ENCODE data around the gene CD7. TPM values are rescaled to one million over a fixed set of nuclear protein-coding genes. Genes with fewer than 3 reads are reported as not detected.

CD7 gene
- total RNA-seq, 1 experiment from 2014 or later, result 0.74 TPM

- TF ChIP-seq GRHL2 (CRISPR knock-in tag; IDR thresholded peaks at IDR 0.05; ENCODE audit: insufficient replicate concordance, severe bottlenecking) (no peak), MYBL2 (CRISPR knock-in tag; IDR thresholded peaks at IDR 0.05) (no peak), ZBTB21 (CRISPR knock-in tag; IDR thresholded peaks at IDR 0.05; ENCODE audit: borderline replicate concordance) (no peak)
These were observed 34.5 kb upstream of the CD7 start (continued) for GRCh38 chr17:82351713-82352488.

- Mint-ChIP-seq H3K27me3 (ENCODE audit: low read depth) (no peaks in the 10 kb centered on the region; the same call in 1 of the 2 replicates), H3K4me3 (no peak overlapping the region), H3K27ac (no peak overlapping the region), H3K9me3 (no peaks in the 10 kb centered on the region), H3K4me1 (no peaks in the 10 kb centered on the region), H3K36me3 (no peaks in the 10 kb centered on the region)
- no peak for ATAC-seq
- ChIA-PET CTCF (interaction anchor here (1.0 to 1.8 kb wide), 9 partner anchors 14 to 177 kb away, joined by 3 to 5 read pairs (median 4); no protein-coding TSS in a partner anchor), POLR2A (no interaction called here)
- peak; percentile 11 for DNase-seq (ENCODE audit: low spot score)
- no peak for TF ChIP-seq TEAD1 (CRISPR knock-in tag; IDR thresholded peaks at IDR 0.05)
- TF ChIP-seq JAZF1 (CRISPR knock-in tag; IDR thresholded peaks at IDR 0.05), result no peak
- TF ChIP-seq NFE2L1 (CRISPR knock-in tag; IDR thresholded peaks at IDR 0.05), result no peak
- TF ChIP-seq E2F4 (CRISPR knock-in tag; IDR thresholded peaks at IDR 0.05; ENCODE audit: borderline replicate concordance, low read depth), result no peak
- TF ChIP-seq ZNF232 (CRISPR knock-in tag; IDR thresholded peaks at IDR 0.05), result no peak
- no peak for TF ChIP-seq ZNF317 (CRISPR knock-in tag; IDR thresholded peaks at IDR 0.05; ENCODE audit: borderline replicate concordance, low read depth)
These were observed 33.9 kb upstream of the CD7 start for GRCh38 chr17:82351254-82351712.

- no peak for ATAC-seq
- ChIA-PET POLR2A (no interaction called here), CTCF (interaction anchor here (1.0 to 1.8 kb wide), 8 partner anchors 20 to 74 kb away, joined by 3 to 5 read pairs (median 4); partner anchors contain the start of gene UTS2R)
- Mint-ChIP-seq H3K27me3 (ENCODE audit: low read depth) (no peaks in the 10 kb centered on the region; the same call in 1 of the 2 replicates), H3K36me3 (no peaks in the 10 kb centered on the region), H3K27ac (no peak overlapping the region), H3K4me1 (no peaks in the 10 kb centered on the region), H3K9me3 (no peaks in the 10 kb centered on the region), H3K4me3 (no peak overlapping the region)
- peak; percentile 56 for DNase-seq (ENCODE audit: low spot score)
- TF ChIP-seq CTCF (IDR thresholded peaks at IDR 0.05) (no peak; the same call in 1 of the 2 replicates), ATF3 (CRISPR knock-in tag; conservative IDR thresholded peaks at IDR 0.05) (no peak), OVOL2 (CRISPR knock-in tag; IDR thresholded peaks at IDR 0.05; ENCODE audit: borderline replicate concordance) (no peak), TEAD1 (CRISPR knock-in tag; IDR thresholded peaks at IDR 0.05) (no peak), NFATC4 (CRISPR knock-in tag; IDR thresholded peaks at IDR 0.05) (no peak), CREB1 (CRISPR knock-in tag; IDR thresholded peaks at IDR 0.05) (no peak), ZBTB21 (CRISPR knock-in tag; IDR thresholded peaks at IDR 0.05; ENCODE audit: borderline replicate concordance) (no peak), GTF2I (CRISPR knock-in tag; conservative IDR thresholded peaks at IDR 0.05) (no peak), FOXJ3 (CRISPR knock-in tag; IDR thresholded peaks at IDR 0.05; ENCODE audit: borderline replicate concordance) (no peak), ZNF416 (CRISPR knock-in tag; IDR thresholded peaks at IDR 0.05) (no peak), TP53 (CRISPR knock-in tag; IDR thresholded peaks at IDR 0.05) (no peak), MAX (CRISPR knock-in tag; IDR thresholded peaks at IDR 0.05) (no peak), NFYB (CRISPR knock-in tag; conservative IDR thresholded peaks at IDR 0.05; ENCODE audit: low read depth) (no peak), ZNF425 (CRISPR knock-in tag; conservative IDR thresholded peaks at IDR 0.05) (no peak), IRF1 (CRISPR knock-in tag; IDR thresholded peaks at IDR 0.05) (no peak)
These were observed 33.0 kb upstream of the CD7 start for GRCh38 chr17:82350182-82351030.

Measured in WTC11 (cell line).